Hepatic stellate cell (primary cell): ENCODE data around the gene CDK19.
"Not testable (repeated sequence)": the region's sequence is repeated elsewhere in the genome, so short reads cannot be mapped to it uniquely, and the experiment has no call there.

Experiments
- DNase-seq: peaks from one replicate; pipeline ENCODE4 v3.0.0; 2011; ENCODE audit warnings: low spot score

Gene CDK19

DNA sequence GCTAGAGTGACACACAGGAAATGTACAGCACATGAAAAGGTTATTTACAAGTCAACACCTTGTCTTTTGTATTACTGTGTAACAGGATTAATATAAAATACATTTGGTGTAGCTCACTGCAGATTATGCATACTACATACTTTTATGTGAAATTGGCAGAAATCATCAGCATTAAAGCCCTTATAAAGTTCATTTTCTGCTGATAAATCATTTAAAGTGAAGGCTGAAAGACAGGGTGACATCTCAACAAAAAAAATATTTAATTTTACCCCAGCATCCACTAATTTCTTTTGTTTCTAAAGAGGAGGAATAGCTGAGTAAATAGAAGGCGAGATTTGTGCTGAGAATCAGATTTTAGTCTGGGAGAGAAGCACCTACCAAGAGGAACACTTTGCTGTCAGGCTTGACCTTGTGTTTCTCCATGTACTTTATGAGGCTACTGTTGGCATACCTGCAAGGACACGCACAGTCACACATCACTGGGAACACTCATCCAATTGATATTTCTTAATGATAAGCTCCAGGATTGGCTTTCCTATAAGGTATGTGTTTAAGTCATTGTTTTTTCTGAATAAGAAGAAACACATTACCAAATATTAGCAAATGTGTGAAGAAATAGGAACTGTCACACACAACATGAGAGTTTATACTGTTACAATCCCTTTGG, 192.2 kb downstream of the CDK19 start:
- no peak for DNase-seq

DNA sequence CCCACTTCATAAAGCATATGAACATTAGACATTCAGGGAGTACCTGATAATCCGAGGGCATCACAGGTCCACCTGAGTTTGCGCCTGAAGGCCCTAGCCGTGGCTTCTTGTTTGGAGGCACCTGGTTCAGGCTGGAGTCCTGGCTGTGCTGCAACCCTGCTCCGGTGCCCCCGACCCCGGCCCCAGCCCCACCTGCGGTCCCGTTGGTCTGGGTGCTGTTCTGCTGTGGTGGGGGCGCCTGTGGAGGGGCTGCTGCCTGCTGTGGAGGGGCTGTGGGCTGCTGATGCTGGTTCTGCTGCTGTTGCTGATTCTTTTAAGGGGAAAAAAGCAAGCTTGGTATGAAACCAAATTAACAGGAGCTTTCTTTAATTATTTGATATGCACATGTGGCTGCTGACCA, 194.2 kb downstream of the CDK19 start:
- DNase-seq, result no peak

DNA sequence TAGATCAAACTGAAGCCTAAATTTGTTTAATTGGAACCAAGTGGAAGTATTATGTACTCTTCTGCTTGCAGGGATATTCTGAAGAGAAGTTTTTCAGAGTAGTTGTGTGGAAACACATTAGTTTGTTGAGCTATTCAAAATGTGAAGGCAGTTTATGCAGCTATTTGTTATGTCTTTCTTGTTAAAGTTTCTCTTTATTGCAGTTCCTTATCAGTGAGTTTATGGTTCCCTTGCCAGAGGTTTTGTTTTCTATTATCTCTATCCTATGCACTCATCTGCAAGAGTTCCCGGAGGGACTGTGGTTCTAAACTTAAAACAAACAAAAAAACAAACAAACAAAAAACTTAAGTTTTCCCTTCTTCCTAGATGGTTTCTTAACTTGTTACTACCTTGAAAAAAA, 195.2 kb downstream of the CDK19 start:
- DNase-seq, result no peak

DNA sequence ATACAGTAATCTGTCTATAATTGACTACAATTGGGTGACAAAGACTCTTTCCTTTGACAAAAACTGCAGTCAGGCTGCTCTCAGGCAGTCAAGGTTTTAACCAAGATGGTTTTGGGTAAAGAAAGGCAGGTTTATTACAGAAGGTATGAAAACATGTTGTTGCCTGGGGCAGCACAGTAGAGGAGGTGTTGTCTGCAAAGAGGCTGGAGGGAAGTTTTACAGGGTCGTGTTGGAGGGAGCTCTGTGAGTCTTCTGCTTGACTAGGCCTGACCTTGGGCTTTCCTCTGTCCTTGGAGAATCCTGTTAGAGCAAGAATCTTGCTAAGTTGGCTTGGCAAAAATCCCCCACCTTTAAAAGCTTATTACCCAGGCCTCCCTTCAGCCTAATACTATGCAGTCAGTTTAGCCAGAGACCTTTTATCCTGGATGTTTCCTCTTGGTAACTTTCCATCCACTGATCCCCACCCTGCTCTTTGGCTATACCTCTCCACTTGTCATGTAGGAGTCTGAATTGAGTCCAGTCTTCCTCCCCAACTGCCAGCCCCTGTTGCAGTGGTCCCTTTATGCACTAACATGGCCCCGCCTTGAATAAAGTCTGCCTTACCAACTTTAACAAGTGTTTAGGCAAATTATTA, 195.9 kb downstream of the CDK19 start:
- no peak for DNase-seq

DNA sequence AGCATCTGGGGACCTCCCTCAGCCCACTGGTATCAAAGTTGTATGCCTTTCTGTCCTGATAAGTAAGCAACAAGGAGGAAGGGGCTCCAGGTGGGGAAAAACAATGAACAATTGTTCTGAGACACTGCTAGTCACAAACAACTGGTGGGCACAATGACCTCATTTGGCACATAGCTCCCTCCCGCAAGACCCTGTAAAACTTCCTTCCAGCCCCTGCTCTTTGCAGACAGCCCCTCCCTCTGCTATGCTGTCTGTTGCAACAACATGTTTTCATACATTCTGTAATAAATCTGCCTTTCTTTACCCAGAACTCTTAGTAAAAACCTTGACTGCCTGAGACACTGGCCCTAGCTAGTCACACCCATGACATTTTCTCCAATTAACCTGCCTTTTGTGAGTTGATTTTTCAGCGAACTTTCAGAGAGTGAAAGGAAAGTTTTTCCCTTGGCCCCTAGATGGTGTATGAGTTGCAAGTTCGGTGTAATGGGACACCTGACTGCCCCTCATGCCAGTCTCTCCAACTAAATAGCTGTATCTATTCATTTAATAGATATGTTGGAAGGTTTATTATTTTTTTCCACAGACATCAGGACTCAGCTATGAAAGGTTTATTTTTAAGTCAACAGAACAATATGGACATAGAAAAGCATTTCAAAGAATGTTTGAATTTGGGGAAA, 196.5 kb downstream of the CDK19 start:
- DNase-seq, result no peak

DNA sequence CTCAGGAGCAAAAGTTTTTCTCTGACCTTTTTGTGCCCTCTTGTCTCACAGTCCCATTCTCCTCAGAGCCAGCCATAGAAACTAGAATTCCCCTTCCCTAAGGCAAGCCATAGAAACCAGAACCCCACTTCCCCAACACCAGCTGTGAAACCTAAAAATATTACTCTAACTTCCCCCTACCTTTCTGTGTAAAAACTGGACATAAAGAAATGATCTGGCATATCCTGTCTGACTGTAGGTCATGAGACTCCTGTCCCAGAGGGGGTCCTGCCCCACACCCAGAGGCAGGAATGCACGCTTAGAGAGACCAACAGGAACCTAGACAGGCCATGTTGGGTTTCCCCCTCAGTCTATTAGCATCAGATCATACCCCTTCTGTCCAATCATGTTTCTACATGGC, 198.2 kb downstream of the CDK19 start:
- DNase-seq, result no peak

DNA sequence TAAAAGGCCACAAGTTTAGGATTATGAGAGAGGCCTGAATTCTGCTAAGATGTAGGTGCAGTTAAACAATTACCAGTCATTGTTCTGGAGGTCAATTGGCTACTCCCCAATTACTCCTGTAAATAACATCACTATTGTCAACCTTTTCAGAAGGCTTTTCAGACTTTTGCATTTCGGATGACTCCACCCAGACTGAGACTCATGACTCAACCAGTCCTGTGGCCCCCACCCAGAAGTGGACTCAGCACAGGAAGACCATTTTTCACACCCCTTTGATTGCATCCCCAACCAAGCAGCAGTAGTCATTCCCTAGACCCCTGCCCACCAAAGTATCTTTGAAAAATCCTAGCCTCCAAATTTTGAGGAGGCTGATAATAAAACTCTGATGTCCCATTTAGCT, 199.5 kb downstream of the CDK19 start:
- no peak for DNase-seq

DNA sequence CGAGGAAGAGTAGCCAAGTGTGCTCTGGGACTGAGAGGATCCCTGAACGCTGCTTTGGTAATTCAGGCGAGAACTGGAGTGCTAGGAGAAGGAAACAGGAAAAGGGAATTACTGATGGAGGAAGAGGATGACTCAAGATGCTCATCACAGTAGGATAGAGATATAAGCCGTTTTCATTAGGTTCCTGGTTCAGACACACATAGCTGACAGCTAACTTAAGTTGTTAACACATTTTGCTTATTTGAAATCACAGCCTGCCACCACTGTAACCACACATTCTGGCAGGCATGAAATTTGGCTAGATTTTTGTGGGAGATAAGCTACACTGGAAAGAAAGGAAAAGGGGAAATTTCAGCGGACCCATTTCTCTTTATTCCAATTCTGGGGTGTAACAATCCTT, 200.7 kb downstream of the CDK19 start:
- no peak for DNase-seq

DNA sequence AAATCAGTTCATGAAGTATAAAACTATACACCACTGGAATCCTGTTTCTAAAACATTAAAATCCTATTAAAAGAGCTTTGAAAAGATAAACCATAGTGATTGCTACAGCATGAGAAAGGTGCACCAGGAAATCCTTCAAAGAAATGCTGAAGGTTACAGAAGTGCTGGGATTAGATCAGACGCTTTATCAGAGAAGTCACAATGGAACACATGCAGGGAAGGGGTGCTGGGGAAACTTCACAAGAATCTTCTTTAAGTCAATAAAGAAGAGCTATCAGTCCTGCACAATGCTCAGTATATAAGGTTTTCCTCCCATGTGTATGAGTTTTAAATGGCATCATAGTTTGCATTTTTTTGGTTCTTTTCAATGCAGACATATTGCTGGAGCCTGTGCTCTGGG, 201.2 kb downstream of the CDK19 start:
- no peak for DNase-seq

DNA sequence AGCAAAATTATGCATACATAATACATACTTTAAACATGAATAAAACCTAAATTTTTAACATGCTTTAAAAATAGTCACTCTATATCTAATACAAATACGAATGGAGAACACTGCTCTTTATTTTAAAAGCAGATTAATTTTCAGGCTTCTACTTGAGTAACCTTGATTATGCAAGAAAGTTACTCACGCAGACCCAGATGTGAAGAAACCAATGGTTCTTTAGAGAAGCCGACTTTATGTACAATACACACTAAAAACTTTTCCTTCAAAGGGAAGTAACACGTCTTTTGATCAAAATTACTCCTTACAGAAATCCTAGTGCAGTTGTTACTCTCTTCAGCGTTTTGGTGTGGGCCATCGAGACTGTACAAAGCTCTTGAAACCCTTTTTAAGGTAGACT, 201.9 kb downstream of the CDK19 start:
- DNase-seq, result no peak

DNA sequence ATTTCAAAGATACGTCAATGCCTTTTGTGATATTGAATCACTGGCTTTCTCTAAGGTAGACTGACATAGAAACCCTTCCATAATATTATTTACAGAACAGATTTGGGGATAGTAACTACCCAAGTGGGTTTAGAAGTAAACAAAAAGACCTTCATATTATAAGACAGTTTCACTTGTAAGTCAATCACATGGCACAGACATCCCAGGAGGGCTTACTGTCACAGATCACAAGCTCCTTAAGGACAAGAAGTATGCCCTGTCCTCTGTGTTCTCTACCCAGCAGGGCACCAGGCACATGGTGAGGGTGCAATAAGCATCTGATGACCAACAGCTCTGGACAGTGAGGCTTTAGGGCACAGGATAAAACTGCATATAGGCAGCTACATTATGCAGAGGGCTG, 203.0 kb downstream of the CDK19 start:
- no peak for DNase-seq

DNA sequence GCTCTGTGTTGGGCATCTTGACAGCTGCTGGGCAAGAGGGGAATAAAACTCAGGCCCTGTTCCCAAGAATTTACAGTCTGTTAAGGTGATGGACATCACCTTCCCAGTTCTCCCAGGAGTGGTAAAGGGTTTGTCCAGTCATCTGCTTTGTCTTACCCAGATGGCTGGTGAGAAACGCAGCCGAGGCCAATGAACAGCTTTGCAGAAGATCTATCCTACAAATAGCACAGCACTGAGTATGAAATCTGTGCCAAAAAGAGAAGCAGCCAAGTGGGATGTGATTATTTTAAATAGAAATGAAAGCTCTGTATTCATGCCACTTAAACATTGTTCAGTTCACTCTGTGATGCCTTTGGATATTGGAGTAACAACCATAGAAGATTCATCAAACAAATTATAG, 206.2 kb downstream of the CDK19 start:
- DNase-seq, result no peak

DNA sequence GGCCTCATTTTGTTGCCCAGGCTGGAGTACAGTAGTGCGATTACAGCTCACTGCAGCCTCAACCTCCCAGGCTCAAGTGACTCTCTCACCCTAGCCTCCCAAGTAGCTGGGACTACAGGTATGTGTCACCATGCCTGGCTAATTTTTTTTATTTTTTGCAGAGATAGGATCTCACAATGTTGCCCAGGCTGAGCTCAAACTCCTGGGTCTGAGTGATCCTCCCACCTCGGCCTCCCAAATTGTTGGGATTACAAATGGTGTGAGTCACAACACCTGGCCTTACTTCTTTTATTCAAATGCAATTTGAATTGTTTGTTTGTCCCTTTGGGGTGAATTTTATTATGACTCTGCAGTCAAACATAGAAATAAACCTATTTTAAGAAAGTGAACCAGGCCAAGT, 207.1 kb downstream of the CDK19 start:
- DNase-seq, result no peak

DNA sequence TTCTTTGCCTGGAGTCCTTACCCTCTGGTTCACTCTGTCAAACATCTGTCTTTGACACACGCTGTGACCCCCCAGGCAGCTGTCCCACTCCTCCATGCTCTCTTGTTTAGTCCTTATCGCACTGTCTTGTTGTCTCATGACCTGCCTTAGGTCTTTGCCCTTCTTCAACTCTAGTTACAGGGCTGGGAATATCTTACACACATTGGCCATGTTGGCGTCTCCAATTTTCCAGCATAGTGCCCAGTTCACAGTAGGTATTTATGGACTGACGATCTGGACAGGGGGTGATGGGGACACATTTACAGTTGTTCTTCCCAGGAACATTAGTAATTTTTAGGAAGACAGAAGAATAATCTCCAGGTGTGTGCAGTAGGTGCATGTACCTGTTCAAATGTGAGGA, 209.1 kb downstream of the CDK19 start:
- no peak for DNase-seq

DNA sequence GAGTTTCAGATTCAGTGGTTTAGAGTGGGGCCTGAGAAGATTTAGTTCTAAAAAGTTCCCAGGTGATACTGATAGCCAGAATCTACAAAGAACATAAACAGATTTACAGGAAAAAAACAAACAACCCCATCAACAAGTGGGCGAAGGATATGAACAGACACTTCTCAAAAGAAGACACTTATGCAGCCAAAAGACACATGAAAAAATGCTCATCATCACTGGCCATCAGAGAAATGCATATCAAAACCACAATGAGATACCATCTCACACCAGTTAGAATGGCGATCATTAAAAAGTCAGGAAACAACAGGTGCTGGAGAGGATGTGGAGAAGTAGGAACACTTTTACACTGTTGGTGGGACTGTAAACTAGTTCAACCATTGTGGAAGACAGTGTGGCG, 214.6 kb downstream of the CDK19 start:
- not testable (repeated sequence) for DNase-seq

DNA sequence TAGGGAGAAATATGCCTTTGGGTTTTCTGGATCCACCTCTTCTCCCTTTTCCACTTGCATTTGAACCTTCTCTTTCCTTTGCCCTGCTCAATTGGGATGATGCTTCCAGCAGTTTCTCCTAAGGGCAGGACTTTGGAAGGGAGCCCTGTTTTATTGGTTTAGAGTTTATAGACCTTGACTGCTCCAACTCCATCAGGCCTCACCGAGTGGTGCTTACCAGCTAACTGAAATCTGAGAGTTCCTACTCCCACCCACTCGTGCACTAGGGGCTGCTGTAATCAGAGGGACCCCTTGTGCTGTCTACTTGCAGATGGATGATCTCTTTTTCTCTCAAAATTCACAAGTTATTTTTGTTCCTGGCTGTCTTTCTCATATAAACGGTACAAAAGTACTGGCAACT, 217.5 kb downstream of the CDK19 start:
- no peak for DNase-seq

DNA sequence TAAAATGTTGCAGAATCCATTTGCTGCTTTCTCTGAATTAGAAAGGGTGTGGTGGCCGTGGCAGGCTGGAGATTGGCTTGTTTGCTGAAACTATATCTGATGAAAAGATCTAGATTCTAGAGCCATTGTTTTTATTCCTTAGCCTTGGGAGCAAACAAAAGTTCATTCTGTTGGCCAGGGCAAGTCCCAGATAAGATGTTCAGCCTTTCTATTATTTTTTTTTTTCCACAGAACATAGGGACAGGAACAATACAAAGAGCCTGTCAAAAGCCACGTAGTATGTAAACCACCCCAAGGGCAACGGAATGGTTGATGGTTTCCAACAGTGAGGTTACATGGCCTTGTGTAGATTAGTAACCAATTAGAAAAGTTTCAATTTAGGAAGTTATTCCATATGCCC, 218.9 kb downstream of the CDK19 start:
- no peak for DNase-seq

DNA sequence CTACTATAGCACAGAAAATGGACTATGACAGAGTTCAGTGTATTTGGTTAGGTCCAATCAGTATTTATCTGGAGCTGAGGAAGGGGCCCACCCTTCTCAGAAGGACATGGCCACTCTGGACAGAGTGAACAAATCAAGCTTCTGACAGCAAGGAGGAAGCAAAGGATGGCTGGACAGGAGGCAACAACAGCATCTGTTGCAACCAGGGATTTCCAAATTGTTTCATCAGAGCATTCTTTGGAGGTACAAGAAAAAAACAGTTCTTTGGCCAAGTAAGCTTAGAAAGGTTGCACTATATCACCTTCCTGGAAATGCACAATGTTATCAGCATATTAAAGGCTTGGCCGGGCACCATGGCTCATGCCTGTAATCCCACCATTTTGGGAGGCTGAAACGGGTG, 220.2 kb downstream of the CDK19 start:
- DNase-seq, result no peak

DNA sequence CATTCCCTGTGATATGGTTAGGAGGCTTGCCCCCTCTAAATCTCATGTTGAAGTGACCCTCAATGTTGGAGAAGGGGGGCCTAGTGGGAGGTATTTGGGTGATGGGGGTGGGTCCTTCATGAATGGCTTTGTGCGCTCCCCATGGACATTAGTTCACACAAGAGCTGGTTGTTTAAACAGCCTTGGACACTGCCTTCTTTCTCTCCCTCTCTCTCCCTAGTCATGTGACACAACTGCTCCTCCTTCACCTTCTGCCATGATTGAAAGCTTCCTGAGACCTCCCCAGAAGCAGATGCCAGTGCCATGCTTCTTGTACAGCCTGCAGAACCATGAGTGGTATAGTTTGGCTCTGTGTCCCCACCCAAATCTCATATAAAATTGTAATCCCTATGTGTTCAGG, 221.6 kb downstream of the CDK19 start:
- DNase-seq, result no peak

DNA sequence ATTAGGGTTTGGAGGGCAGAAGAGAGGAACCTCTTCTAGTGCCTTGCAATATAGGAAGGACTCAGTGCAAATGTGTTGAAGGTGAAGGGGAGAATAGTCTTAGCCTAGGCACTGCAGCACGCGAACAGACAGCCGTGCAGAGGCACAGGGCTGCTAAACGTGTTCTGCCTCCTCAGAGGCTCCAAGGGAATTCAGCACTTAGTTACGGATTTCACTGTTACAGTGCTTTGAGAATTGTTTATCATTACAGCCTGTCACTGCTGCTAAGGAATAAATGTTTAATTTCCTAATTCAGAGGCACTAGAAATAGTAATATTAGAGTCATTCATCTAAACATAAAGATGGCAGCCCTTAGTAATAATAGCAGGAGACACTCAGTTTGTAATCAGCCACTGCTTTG, 222.5 kb downstream of the CDK19 start:
- DNase-seq, result no peak

DNA sequence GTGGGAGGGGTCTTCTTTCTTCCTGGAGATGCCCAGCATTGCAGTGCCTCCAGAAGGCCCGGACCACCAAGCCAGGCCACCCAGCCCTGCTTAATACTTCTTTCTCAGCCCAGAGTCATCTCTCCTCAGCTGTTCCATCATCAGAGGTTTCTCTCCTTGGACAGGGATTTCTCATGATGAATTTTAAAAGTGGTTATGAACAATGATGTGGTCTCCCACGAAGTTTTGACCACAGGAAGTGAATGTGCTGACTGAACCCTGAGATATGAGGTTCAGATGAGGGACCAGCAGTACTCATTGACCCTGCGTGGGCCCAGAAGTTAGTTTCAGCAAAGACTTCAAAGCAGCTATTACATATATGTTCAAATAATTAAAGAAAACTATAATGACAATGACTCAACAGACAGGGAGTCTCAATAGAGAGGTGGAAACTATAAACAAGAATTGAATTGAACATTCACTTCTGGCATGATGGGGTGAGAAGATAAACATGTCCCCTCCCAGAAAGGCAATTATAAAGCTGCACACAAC, 224.4 kb downstream of the CDK19 start:
- DNase-seq, result peak; percentile 5

DNA sequence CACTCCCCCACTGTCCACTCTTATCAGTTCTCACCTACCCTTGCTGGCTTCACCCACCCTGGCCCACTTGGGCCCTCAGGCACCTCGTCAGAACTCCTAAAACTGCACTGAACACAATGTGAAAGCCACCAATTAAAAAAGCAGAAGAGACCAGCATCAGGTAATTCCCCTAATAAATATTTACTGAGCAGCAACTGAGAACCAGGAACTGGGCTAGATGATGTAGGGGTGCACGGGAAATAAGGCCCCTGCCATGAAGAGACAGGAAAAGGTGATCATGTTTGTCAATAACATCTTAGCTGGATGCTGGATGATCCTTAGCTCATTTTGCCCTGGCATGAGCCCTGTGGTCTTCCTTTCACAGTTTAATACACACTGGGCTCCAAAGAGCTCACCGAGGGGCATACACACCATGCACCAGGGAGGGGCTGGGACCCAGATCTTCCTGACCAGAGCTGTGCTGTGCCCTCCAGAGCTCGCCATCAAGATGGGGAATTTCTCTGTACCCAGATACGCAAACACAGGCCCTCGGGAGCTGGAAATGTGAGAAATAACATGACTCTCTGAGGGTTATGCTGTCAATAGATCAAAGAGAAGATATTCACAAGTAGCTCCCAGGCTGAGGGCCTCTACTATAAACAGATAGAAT, 225.3 kb downstream of the CDK19 start:
- DNase-seq, result no peak

DNA sequence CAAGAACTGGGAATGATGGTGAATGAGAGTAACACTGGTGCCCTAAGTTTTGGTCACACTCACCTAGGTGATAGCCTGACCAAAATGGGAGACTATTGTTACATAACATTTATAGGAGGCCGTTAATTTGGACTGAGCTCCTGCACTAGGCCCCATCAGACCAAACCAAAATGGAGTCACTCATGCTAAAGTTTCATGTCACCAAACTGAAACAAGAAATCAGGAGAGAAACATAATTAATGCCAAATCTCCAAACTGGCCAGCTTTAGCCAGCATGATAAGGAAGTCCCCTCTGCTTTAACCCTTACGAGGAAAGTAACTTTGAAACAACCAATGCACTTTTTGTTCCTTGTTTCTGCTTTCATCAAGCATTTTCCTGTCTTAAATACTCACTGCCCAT, 227.9 kb downstream of the CDK19 start:
- DNase-seq, result no peak
